Tibial artery (tissue), 4 donors: Measurements from ENCODE around the gene DCAF7.

ENCODE experiments used
- DNase-seq, 2 donors: peaks; one replicate each; pipeline ENCODE4 v3.0.0-alpha.2; 2019
- H3K27ac ChIP-seq, 2 donors: fragments of 200-600 bp; sonication (generic) in 1 of 2; 1 replicate in 1 of 2; 2 replicates in 1 of 2; pipeline ENCODE4 v1.5.1; 2018 to 2019; ENCODE audit warnings: mild to moderate bottlenecking in 1 of 2
- H3K27me3 ChIP-seq, 2 donors: fragments of 200-600 bp; sonication (generic) in 1 of 2; one replicate each; pipeline versions ENCODE4 v1.5.1 to v1.6.0; 2016 to 2019
- H3K36me3 ChIP-seq, 3 donors: fragments of 200-600 bp; sonication (generic) in 2 of 3; one replicate each; pipeline ENCODE4 v1.5.1; 2016 to 2019; ENCODE audit warnings: mild to moderate bottlenecking in 2 of 3
- H3K4me1 ChIP-seq, 4 donors: fragments of 200-600 bp; sonication (generic) in 2 of 4; 1 replicate in 3 of 4; 2 replicates in 1 of 4; pipeline ENCODE4 v1.5.1; 2016 to 2019
- H3K4me3 ChIP-seq, 2 donors: fragments of 200-600 bp; sonication (generic) in 1 of 2; 1 replicate in 1 of 2; 2 replicates in 1 of 2; pipeline ENCODE4 v1.5.1; 2018 to 2019; ENCODE audit warnings: mild to moderate bottlenecking in 2 of 2
- H3K9me3 ChIP-seq, 3 donors: fragments of 200-600 bp; sonication (generic) in 1 of 3; one replicate each; pipeline ENCODE4 v1.5.1; 2016 to 2019
- CTCF ChIP-seq, 2 experiments: fragments of 200-600 bp in 1 of 2; fragments of 450-650 bp in 1 of 2; IDR thresholded peaks; one replicate each; pipeline ENCODE4 v1.5.1; 2017 to 2019; ENCODE audit warnings: antibody characterized with exemption in 2 of 2, mild to moderate bottlenecking in 1 of 2, moderate library complexity in 1 of 2
- intact Hi-C: fragments of 100-400 bp; cut with DNase I; formaldehyde crosslinking; loops from one replicate; pipeline ENCODE4 v1.15.0; 2023; ENCODE audit warnings: low total_unique reads

DCAF7 gene

GRCh38 chr17:63609816-63610573 lies 59.7 kb downstream of the DCAF7 start:
- Histone ChIP-seq H3K4me3 (no peak overlapping the region), H3K36me3 (peaks cover 34 to 63% (median 41%) of the 10 kb centered on the region in 3 donors), H3K9me3 (no peaks in the 10 kb centered on the region), H3K27ac (no peak overlapping the region), H3K4me1 (no peaks in the 10 kb centered on the region), H3K27me3 (no peaks in the 10 kb centered on the region)
- no peak for DNase-seq
- TF ChIP-seq CTCF (IDR thresholded peaks at IDR 0.05): no peak
- intact Hi-C loops: loop anchor here (5.0 kb wide), 1 partner anchor 183 kb away; no protein-coding TSS in a partner anchor

GRCh38 chr17:63610854-63611253 lies 60.6 kb downstream of the DCAF7 start:
- TF ChIP-seq CTCF (IDR thresholded peaks at IDR 0.05): no peak
- no peaks in the 10 kb centered on the region for H3K27me3 ChIP-seq
- intact Hi-C loops: loop anchor here (5.0 kb wide), 1 partner anchor 184 kb away; no protein-coding TSS in a partner anchor
- DNase-seq: no peak
- no peaks in the 10 kb centered on the region for H3K4me1 ChIP-seq
- H3K36me3 ChIP-seq: peaks cover 25 to 54% (median 32%) of the 10 kb centered on the region in 3 donors
- no peaks in the 10 kb centered on the region for H3K9me3 ChIP-seq
- H3K27ac ChIP-seq: no peak overlapping the region
- H3K4me3 ChIP-seq: no peak overlapping the region

- no peak for TF ChIP-seq CTCF (IDR thresholded peaks at IDR 0.05)
- peaks cover 22 to 49% (median 27%) of the 10 kb centered on the region in 3 donors for H3K36me3 ChIP-seq
- no peaks in the 10 kb centered on the region for H3K4me1 ChIP-seq
- no peak for DNase-seq
- H3K27ac ChIP-seq: no peak overlapping the region
- H3K9me3 ChIP-seq: no peaks in the 10 kb centered on the region
- intact Hi-C loops: loop anchor here (5.0 kb wide), 1 partner anchor 184 kb away; no protein-coding TSS in a partner anchor
- H3K4me3 ChIP-seq: no peak overlapping the region
- no peaks in the 10 kb centered on the region for H3K27me3 ChIP-seq
Observed at GRCh38 chr17:63611354-63611753, 61.1 kb downstream of the DCAF7 start.

- no peak overlapping the region for H3K27ac ChIP-seq
- no peaks in the 10 kb centered on the region for H3K27me3 ChIP-seq
- no peaks in the 10 kb centered on the region for H3K4me1 ChIP-seq
- H3K4me3 ChIP-seq: no peak overlapping the region
- intact Hi-C loops: loop anchor here (5.0 kb wide), 1 partner anchor 186 kb away; no protein-coding TSS in a partner anchor
- peaks cover 0 to 26% (median 4%) of the 10 kb centered on the region in 3 donors for H3K36me3 ChIP-seq
- H3K9me3 ChIP-seq: no peaks in the 10 kb centered on the region
- TF ChIP-seq CTCF (IDR thresholded peaks at IDR 0.05): no peak
- no peak for DNase-seq
Observed at GRCh38 chr17:63613663-63614062, 63.4 kb downstream of the DCAF7 start.

- no peak for TF ChIP-seq CTCF (IDR thresholded peaks at IDR 0.05)
- H3K4me1 ChIP-seq: peaks cover 0 to 30% (median 18%) of the 10 kb centered on the region in 4 donors
- intact Hi-C loops: loop anchor here (5.0 kb wide), 1 partner anchor 69 kb away; the partner anchor contains the start of gene DCAF7
- H3K27me3 ChIP-seq: no peaks in the 10 kb centered on the region
- no peak for DNase-seq
- H3K4me3 ChIP-seq: peak overlapping the region; percentile 55 to 88
- H3K27ac ChIP-seq: peak overlapping the region; percentile 82
- H3K9me3 ChIP-seq: no peaks in the 10 kb centered on the region
- no peaks in the 10 kb centered on the region for H3K36me3 ChIP-seq
Observed at GRCh38 chr17:63621229-63621683, 71.0 kb downstream of the DCAF7 start.
